ENCODE data around the gene PSMD14.

PSMD14 gene

GRCh38 chr2:161432107-161432506, 123.9 kb downstream of the PSMD14 start:
- no peaks in the 10 kb centered on the region for H3K36me3 ChIP-seq
- peaks cover 89% of the 10 kb centered on the region for H3K27me3 ChIP-seq
- TF ChIP-seq CTCF (IDR thresholded peaks at IDR 0.05): no peak
- no peak overlapping the region for H3K27ac ChIP-seq
- H3K4me1 ChIP-seq (ENCODE audit: control insufficient read depth in 1 of 2, insufficient read depth in 1 of 2, low read depth in 1 of 2, low read length in 1 of 2): peaks cover 0 to 3% of the 10 kb centered on the region in 2 experiments
- no peak overlapping the region for H3K4me3 ChIP-seq (ENCODE audit: low read depth in 1 of 2, low read length in 1 of 2)
- H3K9me3 ChIP-seq: no peaks in the 10 kb centered on the region

GRCh38 chr2:161434118-161434517, 125.9 kb downstream of the PSMD14 start:
- H3K36me3 ChIP-seq: no peaks in the 10 kb centered on the region
- no peaks in the 10 kb centered on the region for H3K4me1 ChIP-seq (ENCODE audit: control insufficient read depth in 1 of 2, insufficient read depth in 1 of 2, low read depth in 1 of 2, low read length in 1 of 2)
- no peak overlapping the region for H3K4me3 ChIP-seq (ENCODE audit: low read depth in 1 of 2, low read length in 1 of 2)
- H3K9me3 ChIP-seq: no peaks in the 10 kb centered on the region
- no peak overlapping the region for H3K27ac ChIP-seq
- peaks cover 84% of the 10 kb centered on the region for H3K27me3 ChIP-seq
- no peak for TF ChIP-seq CTCF (IDR thresholded peaks at IDR 0.05)

GRCh38 chr2:161436411-161436810, 128.2 kb downstream of the PSMD14 start:
- TF ChIP-seq CTCF (IDR thresholded peaks at IDR 0.05): no peak
- no peak overlapping the region for H3K4me3 ChIP-seq (ENCODE audit: low read depth in 1 of 2, low read length in 1 of 2)
- H3K27ac ChIP-seq: no peak overlapping the region
- no peaks in the 10 kb centered on the region for H3K4me1 ChIP-seq (ENCODE audit: control insufficient read depth in 1 of 2, insufficient read depth in 1 of 2, low read depth in 1 of 2, low read length in 1 of 2)
- H3K36me3 ChIP-seq: no peaks in the 10 kb centered on the region
- no peaks in the 10 kb centered on the region for H3K9me3 ChIP-seq
- peaks cover 79% of the 10 kb centered on the region for H3K27me3 ChIP-seq

GRCh38 chr2:161438598-161438997, 130.4 kb downstream of the PSMD14 start:
- H3K4me3 ChIP-seq (ENCODE audit: low read depth in 1 of 2, low read length in 1 of 2): no peak overlapping the region
- H3K27ac ChIP-seq: no peak overlapping the region
- H3K4me1 ChIP-seq (ENCODE audit: control insufficient read depth in 1 of 2, insufficient read depth in 1 of 2, low read depth in 1 of 2, low read length in 1 of 2): no peaks in the 10 kb centered on the region
- H3K36me3 ChIP-seq: no peaks in the 10 kb centered on the region
- H3K27me3 ChIP-seq: peaks cover 74% of the 10 kb centered on the region
- H3K9me3 ChIP-seq: no peaks in the 10 kb centered on the region
- no peak for TF ChIP-seq CTCF (IDR thresholded peaks at IDR 0.05)

GRCh38 chr2:161445097-161445496, 136.9 kb downstream of the PSMD14 start:
- Histone ChIP-seq H3K4me3 (ENCODE audit: low read depth in 1 of 2, low read length in 1 of 2) (no peak overlapping the region), H3K27ac (no peak overlapping the region), H3K9me3 (no peaks in the 10 kb centered on the region), H3K27me3 (peaks cover 40% of the 10 kb centered on the region), H3K4me1 (ENCODE audit: control insufficient read depth in 1 of 2, insufficient read depth in 1 of 2, low read depth in 1 of 2, low read length in 1 of 2) (no peaks in the 10 kb centered on the region), H3K36me3 (no peaks in the 10 kb centered on the region)
- TF ChIP-seq CTCF (IDR thresholded peaks at IDR 0.05): no peak

GRCh38 chr2:161448431-161448830, 140.2 kb downstream of the PSMD14 start:
- no peak for TF ChIP-seq CTCF (IDR thresholded peaks at IDR 0.05)
- H3K36me3 ChIP-seq: no peaks in the 10 kb centered on the region
- H3K4me1 ChIP-seq (ENCODE audit: control insufficient read depth in 1 of 2, insufficient read depth in 1 of 2, low read depth in 1 of 2, low read length in 1 of 2): no peaks in the 10 kb centered on the region
- H3K27ac ChIP-seq: no peak overlapping the region
- no peak overlapping the region for H3K4me3 ChIP-seq (ENCODE audit: low read depth in 1 of 2, low read length in 1 of 2)
- H3K9me3 ChIP-seq: no peaks in the 10 kb centered on the region
- peaks cover 16% of the 10 kb centered on the region for H3K27me3 ChIP-seq
